Immature natural killer cell (primary cell): Measurements from ENCODE around the gene FAM20B. TPM values are rescaled to one million over a fixed set of nuclear protein-coding genes. Genes with fewer than 3 reads are reported as not detected.

ENCODE experiments used
- DNase-seq, 3 donors: peaks; one replicate each; pipeline ENCODE4 v3.0.0; 2022; ENCODE audit warnings: mixed read lengths in 1 of 3
- H3K27ac Mint-ChIP-seq, 6 donors: one replicate each; pipeline ENCODE4 v1.8.0; 2020; ENCODE audit warnings: mixed read lengths in 6 of 6, mild to moderate bottlenecking in 5 of 6, inconsistent platforms in 4 of 6, moderate library complexity in 3 of 6
- H3K27me3 Mint-ChIP-seq, 3 donors: one replicate each; pipeline ENCODE4 v1.8.0; 2020 to 2021; ENCODE audit warnings: low read depth in 3 of 3, mild to moderate bottlenecking in 3 of 3, mixed read lengths in 3 of 3, moderate library complexity in 3 of 3, inconsistent platforms in 1 of 3
- H3K36me3 Mint-ChIP-seq, 3 donors: one replicate each; pipeline ENCODE4 v1.8.0; 2020; ENCODE audit warnings: mixed read lengths in 3 of 3, inconsistent platforms in 2 of 3, mild to moderate bottlenecking in 2 of 3
- H3K4me1 Mint-ChIP-seq, 2 donors: one replicate each; pipeline ENCODE4 v1.8.0; 2020; ENCODE audit warnings: inconsistent platforms in 2 of 2, mild to moderate bottlenecking in 2 of 2, mixed read lengths in 2 of 2, moderate library complexity in 1 of 2
- H3K4me3 Mint-ChIP-seq, 5 donors: one replicate each; pipeline ENCODE4 v1.8.0; 2020; ENCODE audit warnings: mild to moderate bottlenecking in 5 of 5, mixed read lengths in 5 of 5, inconsistent platforms in 3 of 5, moderate library complexity in 3 of 5
- H3K9me3 Mint-ChIP-seq, 6 donors: one replicate each; pipeline ENCODE4 v1.8.0; 2020; ENCODE audit warnings: mild to moderate bottlenecking in 6 of 6, mixed read lengths in 6 of 6, inconsistent platforms in 4 of 6, moderate library complexity in 3 of 6
- polyA plus RNA-seq, 3 donors: library from polyadenylated mRNA; unstranded; fragments of 300-500 nt; fragmentation: Illumina TruSeq; gene quantifications; one replicate each; pipeline ENCODE4 v1.2.3, GENCODE V29; 2021

Gene FAM20B
- polyA plus RNA-seq, 3 donors from 2014 or later = 8.1 to 13.1 (median 10.9) TPM

- Mint-ChIP-seq H3K27ac (peak overlapping the region; percentile 85 to 95 (median 91)), H3K4me3 (peak overlapping the region; percentile 93 to 96 (median 95)), H3K27me3 (peaks cover 0 to 3% (median 2%) of the 10 kb centered on the region in 3 donors), H3K4me1 (peaks cover 29 to 32% of the 10 kb centered on the region in 2 donors), H3K9me3 (no peaks in the 10 kb centered on the region), H3K36me3 (no peaks in the 10 kb centered on the region)
- DNase-seq = no peak
Measured at GRCh38 chr1:179080866-179081686, 55.4 kb downstream of the FAM20B start.

- DNase-seq = peak; percentile 80 to 85 (median 85)
- Mint-ChIP-seq H3K27me3 (peaks cover 0 to 3% (median 2%) of the 10 kb centered on the region in 3 donors), H3K4me1 (peaks cover 32 to 37% of the 10 kb centered on the region in 2 donors), H3K27ac (peak within 1 kb of the TSS; percentile 90 to 95 (median 92)), H3K4me3 (peak within 1 kb of the TSS; percentile 95 to 98 (median 96)), H3K36me3 (peaks cover 0 to 3% (median 0%) of the 10 kb centered on the region in 3 donors), H3K9me3 (no peaks in the 10 kb centered on the region)
Measured at GRCh38 chr1:179081687-179082332, 56.1 kb downstream of the FAM20B start, which contains the start of gene TOR3A. Gene TOR3A (plus strand): TSS chr1:179082070. CDS start chr1:179082129, 59 bp downstream.

GRCh38 chr1:179082333-179082998 lies 56.8 kb downstream of the FAM20B start:
- peak; percentile 31 to 38 (median 32) for DNase-seq
- H3K4me3 Mint-ChIP-seq = peak overlapping the region; percentile 95 to 98 (median 96)
- H3K27me3 Mint-ChIP-seq = peaks cover 0 to 4% (median 2%) of the 10 kb centered on the region in 3 donors
- H3K27ac Mint-ChIP-seq = peak overlapping the region; percentile 74 to 94 (median 91)
- H3K36me3 Mint-ChIP-seq = peaks cover 0 to 5% (median 0%) of the 10 kb centered on the region in 3 donors
- H3K4me1 Mint-ChIP-seq = peaks cover 32 to 40% of the 10 kb centered on the region in 2 donors
- no peaks in the 10 kb centered on the region for H3K9me3 Mint-ChIP-seq

GRCh38 chr1:179082999-179083335 lies 57.3 kb downstream of the FAM20B start:
- Mint-ChIP-seq H3K9me3 (no peaks in the 10 kb centered on the region), H3K27ac (peak overlapping the region; percentile 74 to 94 (median 91)), H3K4me3 (peak overlapping the region; percentile 95 to 98 (median 96)), H3K27me3 (peaks cover 0 to 4% (median 2%) of the 10 kb centered on the region in 3 donors), H3K4me1 (peaks cover 32 to 40% of the 10 kb centered on the region in 2 donors), H3K36me3 (peaks cover 0 to 5% (median 0%) of the 10 kb centered on the region in 3 donors)
- DNase-seq = peak in 1 of 3 donors; percentile 9

- H3K36me3 Mint-ChIP-seq = peaks cover 0 to 6% (median 0%) of the 10 kb centered on the region in 3 donors
- peaks cover 0 to 4% (median 2%) of the 10 kb centered on the region in 3 donors for H3K27me3 Mint-ChIP-seq
- H3K4me3 Mint-ChIP-seq = peak overlapping the region; percentile 70 to 98 (median 78)
- no peak for DNase-seq
- no peaks in the 10 kb centered on the region for H3K9me3 Mint-ChIP-seq
- H3K4me1 Mint-ChIP-seq = peaks cover 32 to 40% of the 10 kb centered on the region in 2 donors
- H3K27ac Mint-ChIP-seq = peak overlapping the region; percentile 32 to 82 (median 63)
Measured at GRCh38 chr1:179083533-179083932, 57.8 kb downstream of the FAM20B start.

GRCh38 chr1:179087665-179088064 lies 62.0 kb downstream of the FAM20B start:
- H3K36me3 Mint-ChIP-seq = peaks cover 0 to 20% (median 0%) of the 10 kb centered on the region in 3 donors
- no peak overlapping the region for H3K27ac Mint-ChIP-seq
- H3K9me3 Mint-ChIP-seq = no peaks in the 10 kb centered on the region
- peaks cover 19% of the 10 kb centered on the region in 2 donors for H3K4me1 Mint-ChIP-seq
- no peak overlapping the region for H3K4me3 Mint-ChIP-seq
- DNase-seq = no peak
- H3K27me3 Mint-ChIP-seq = peaks cover 0 to 2% (median 0%) of the 10 kb centered on the region in 3 donors

GRCh38 chr1:179089827-179090482 lies 64.3 kb downstream of the FAM20B start:
- H3K4me3 Mint-ChIP-seq = no peak overlapping the region
- peaks cover 0 to 31% (median 11%) of the 10 kb centered on the region in 3 donors for H3K36me3 Mint-ChIP-seq
- peaks cover 0 to 2% (median 0%) of the 10 kb centered on the region in 3 donors for H3K27me3 Mint-ChIP-seq
- DNase-seq = no peak
- H3K4me1 Mint-ChIP-seq = peaks cover 5 to 14% of the 10 kb centered on the region in 2 donors
- H3K27ac Mint-ChIP-seq = peak overlapping the region in 1 of 6 donors; percentile 7
- no peaks in the 10 kb centered on the region for H3K9me3 Mint-ChIP-seq

GRCh38 chr1:179090522-179090921 lies 64.8 kb downstream of the FAM20B start:
- Mint-ChIP-seq H3K4me1 (peaks cover 4 to 14% of the 10 kb centered on the region in 2 donors), H3K27ac (no peak overlapping the region), H3K9me3 (no peaks in the 10 kb centered on the region), H3K4me3 (no peak overlapping the region), H3K27me3 (peaks cover 0 to 2% (median 0%) of the 10 kb centered on the region in 3 donors), H3K36me3 (peaks cover 1 to 33% (median 11%) of the 10 kb centered on the region in 3 donors)
- DNase-seq = no peak

- no peaks in the 10 kb centered on the region for H3K9me3 Mint-ChIP-seq
- no peak overlapping the region for H3K4me3 Mint-ChIP-seq
- peaks cover 0 to 2% (median 0%) of the 10 kb centered on the region in 3 donors for H3K27me3 Mint-ChIP-seq
- H3K4me1 Mint-ChIP-seq = peaks cover 3 to 14% of the 10 kb centered on the region in 2 donors
- H3K36me3 Mint-ChIP-seq = peaks cover 5 to 37% (median 11%) of the 10 kb centered on the region in 3 donors
- H3K27ac Mint-ChIP-seq = peak overlapping the region in 1 of 6 donors; percentile 28
- DNase-seq = no peak
Measured at GRCh38 chr1:179090923-179091322, 65.2 kb downstream of the FAM20B start.

- H3K4me1 Mint-ChIP-seq = peaks cover under 1 to 10% of the 10 kb centered on the region in 2 donors
- no peak for DNase-seq
- H3K36me3 Mint-ChIP-seq = peaks cover 11 to 40% (median 11%) of the 10 kb centered on the region in 3 donors
- H3K27ac Mint-ChIP-seq = peak overlapping the region in 1 of 6 donors; percentile 50
- H3K27me3 Mint-ChIP-seq = peaks cover 0 to 2% (median 0%) of the 10 kb centered on the region in 3 donors
- H3K9me3 Mint-ChIP-seq = no peaks in the 10 kb centered on the region
- H3K4me3 Mint-ChIP-seq = no peak overlapping the region
Measured at GRCh38 chr1:179091691-179092165, 66.0 kb downstream of the FAM20B start.

GRCh38 chr1:179092896-179093461 lies 67.3 kb downstream of the FAM20B start:
- DNase-seq = no peak
- no peaks in the 10 kb centered on the region for H3K27me3 Mint-ChIP-seq
- no peak overlapping the region for H3K4me3 Mint-ChIP-seq
- H3K4me1 Mint-ChIP-seq = peaks cover 0 to 6% of the 10 kb centered on the region in 2 donors
- H3K36me3 Mint-ChIP-seq = peaks cover 11 to 41% (median 15%) of the 10 kb centered on the region in 3 donors
- H3K9me3 Mint-ChIP-seq = no peaks in the 10 kb centered on the region
- peak overlapping the region in 4 of 6 donors; percentile 17 to 71 (median 60) for H3K27ac Mint-ChIP-seq

GRCh38 chr1:179094818-179095217 lies 69.1 kb downstream of the FAM20B start:
- no peaks in the 10 kb centered on the region for H3K27me3 Mint-ChIP-seq
- peaks cover 11 to 34% (median 15%) of the 10 kb centered on the region in 3 donors for H3K36me3 Mint-ChIP-seq
- no peak for DNase-seq
- peaks cover 0 to 6% of the 10 kb centered on the region in 2 donors for H3K4me1 Mint-ChIP-seq
- peak overlapping the region in 1 of 6 donors; percentile 11 for H3K27ac Mint-ChIP-seq
- no peak overlapping the region for H3K4me3 Mint-ChIP-seq
- H3K9me3 Mint-ChIP-seq = no peaks in the 10 kb centered on the region
